NOMO-1 treated with dmso at 0.1 percent for 144 hours (cell line): Measurements from ENCODE around the gene MYOD1.

Source experiments
- DNase-seq: peaks from one replicate; lab custom pipeline; 2025; ENCODE audit not compliant: unreplicated experiment; lab: John Stamatoyannopoulos, UW

Gene MYOD1

GRCh38 chr11:17734418-17734911 is 15.1 kb downstream of the MYOD1 start, which contains the start of gene KCNC1:
Gene KCNC1 (plus strand): TSS chr11:17734781. CDS start chr11:17736003, 1,222 bp downstream.
- DNase-seq = no peak

GRCh38 chr11:17734986-17735817 is 15.8 kb downstream of the MYOD1 start:
- DNase-seq = peak; percentile 8

GRCh38 chr11:17735818-17736578 is 16.6 kb downstream of the MYOD1 start:
- DNase-seq = no peak

DNA sequence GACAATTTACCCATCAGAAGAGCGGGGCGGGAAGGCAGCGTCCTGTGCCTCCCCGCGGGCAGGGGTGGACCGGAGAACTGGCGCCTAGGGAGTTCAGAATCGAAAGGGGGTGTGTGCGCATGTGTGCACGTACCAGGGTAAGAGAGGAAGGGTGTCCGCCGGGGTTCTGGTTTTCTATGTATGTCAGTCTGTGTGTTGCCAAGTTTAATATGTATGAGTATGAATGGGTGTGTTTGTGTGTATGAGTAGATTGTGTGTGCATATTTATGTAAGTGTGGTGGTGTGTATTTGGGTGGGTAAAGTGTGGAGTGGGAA is 17.2 kb downstream of the MYOD1 start:
- no peak for DNase-seq

- no peak for DNase-seq
Measured at GRCh38 chr11:17736930-17737817, 17.8 kb downstream of the MYOD1 start.

DNA sequence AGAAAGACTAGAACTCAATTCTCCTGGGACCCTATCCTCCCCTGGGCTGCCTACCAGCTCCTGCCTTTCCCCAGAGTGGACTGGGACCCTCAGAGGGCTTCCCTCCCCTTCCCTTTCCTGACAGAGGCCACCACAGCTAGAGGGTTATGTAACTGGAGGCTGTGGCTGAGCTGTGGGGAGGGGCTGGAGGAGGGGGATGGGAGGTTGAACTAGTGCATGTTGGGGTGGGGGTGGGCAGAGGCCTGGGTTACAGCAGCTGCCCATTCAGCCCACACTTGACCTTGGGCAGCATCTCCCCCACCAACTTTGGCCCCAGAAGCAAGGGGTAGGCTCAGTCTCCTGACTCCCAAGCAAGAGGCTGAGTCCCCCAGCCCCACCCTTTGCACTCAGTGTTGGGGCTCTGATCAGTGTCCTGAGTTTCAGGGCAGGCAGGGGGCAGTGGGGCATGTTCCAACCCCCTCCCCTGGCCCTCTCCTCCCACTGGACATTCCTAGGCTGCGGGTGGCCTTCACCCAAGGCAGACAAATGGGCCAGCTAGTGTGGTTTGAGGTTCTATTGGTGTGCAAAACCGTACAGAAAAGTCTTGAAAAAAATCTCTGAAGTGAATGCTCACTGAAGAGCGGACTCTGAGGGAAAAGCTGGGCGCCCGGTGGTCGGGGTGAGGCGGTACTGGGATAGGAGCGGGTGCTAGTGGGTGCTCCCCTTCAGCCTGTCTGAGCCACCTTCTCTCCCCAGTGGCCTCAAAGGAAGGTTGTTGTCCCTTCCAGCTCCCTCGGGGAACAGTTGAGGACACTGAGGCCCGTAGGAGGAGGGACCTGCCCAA is 19.0 kb downstream of the MYOD1 start:
- DNase-seq = no peak

GRCh38 chr11:17739945-17740338 is 20.6 kb downstream of the MYOD1 start:
- DNase-seq = no peak

GRCh38 chr11:17740649-17741235 is 21.4 kb downstream of the MYOD1 start:
- DNase-seq = no peak

DNA sequence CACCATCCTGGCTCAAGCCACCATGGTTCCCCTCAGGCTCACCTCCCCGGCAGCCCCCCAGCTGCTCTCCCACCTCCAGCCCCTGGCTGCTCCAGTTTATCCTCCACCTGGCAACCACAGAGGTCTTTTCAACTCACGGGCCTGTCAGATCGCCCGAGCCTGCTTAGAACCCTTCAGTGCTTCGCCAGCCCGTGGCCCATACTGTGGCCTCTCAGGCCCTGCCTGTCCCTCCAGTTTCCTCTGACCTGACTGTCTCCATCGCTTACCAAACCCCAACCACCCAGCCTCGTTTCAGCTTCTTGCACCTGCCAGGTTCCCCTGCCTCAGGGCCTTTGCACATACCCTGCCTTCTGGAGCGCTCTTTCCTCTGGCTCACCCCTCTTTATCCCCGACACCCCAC is 22.1 kb downstream of the MYOD1 start:
- no peak for DNase-seq

GRCh38 chr11:17742019-17742418 is 22.6 kb downstream of the MYOD1 start:
- DNase-seq = no peak

GRCh38 chr11:17743026-17743807 is 23.8 kb downstream of the MYOD1 start:
- DNase-seq = no peak

- no peak for DNase-seq
Measured at GRCh38 chr11:17743808-17744119, 24.4 kb downstream of the MYOD1 start.

- DNase-seq = no peak
Measured at GRCh38 chr11:17744151-17744940, 25.0 kb downstream of the MYOD1 start.

DNA sequence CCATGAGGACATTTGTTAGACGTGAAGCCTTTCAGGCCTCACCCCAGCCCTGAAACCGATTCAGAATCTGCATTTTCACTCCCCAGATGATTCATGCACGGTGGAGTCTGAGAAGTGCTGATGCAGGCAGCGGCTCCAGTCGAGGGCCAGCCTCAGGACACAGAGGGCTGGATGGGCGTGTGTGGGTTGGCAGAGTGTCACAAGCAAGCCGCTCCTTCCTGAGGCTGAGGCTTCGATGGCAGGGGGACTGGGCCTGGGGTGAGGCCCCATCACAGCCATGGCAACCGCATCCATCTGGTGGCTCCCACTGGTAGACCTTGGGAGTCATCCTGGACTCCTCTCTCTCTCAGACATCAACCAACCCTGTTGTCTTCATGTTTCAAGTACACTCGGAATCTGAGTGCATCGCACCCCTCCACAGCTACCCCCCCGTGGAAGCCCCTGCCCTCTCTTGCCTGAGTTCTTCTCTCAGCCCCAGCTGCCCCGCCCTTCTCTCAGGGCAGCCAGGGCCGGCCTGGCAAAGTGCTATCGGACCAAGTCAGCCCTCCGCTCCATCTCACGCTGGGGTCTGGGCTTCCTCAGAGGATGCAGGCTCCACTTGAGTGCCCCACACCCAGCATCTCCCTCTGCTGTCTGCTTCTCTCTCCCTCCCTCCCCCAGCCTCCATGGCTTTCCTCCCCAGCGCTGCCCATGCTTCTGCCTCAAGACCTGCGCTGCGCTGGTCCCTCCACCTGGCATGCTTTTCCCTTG is 25.8 kb downstream of the MYOD1 start:
- DNase-seq = no peak

- no peak for DNase-seq
Measured at GRCh38 chr11:17746096-17746495, 26.7 kb downstream of the MYOD1 start.

- DNase-seq = no peak
Measured at GRCh38 chr11:17747131-17747955, 28.0 kb downstream of the MYOD1 start.

DNA sequence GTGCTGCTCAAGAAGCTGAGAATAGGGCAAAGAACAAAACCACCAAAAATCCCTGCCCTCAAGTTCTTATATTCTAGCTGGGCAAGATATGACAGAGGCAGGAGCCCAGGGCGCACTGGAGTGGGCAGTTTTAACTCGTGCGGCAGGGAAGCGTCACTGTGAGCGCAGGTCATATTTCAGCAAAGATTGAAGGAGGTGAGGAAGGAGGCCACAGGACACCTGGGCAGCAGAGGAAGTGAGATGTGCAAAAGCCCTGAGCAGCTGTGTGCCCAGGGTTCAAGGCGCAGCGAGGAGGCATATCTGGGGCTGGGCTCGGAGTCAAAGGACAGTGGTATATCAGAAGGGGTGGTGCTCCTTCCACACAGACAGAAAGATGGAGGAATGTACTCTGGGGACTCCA is 28.7 kb downstream of the MYOD1 start:
- no peak for DNase-seq
